ENCODE measurements around the gene RAD51D. TPM values are rescaled to one million over a fixed set of nuclear protein-coding genes. Genes with fewer than 3 reads are reported as not detected.

RAD51D gene
- total RNA-seq, 1 donor from 2014 or later = 4.6 TPM

GRCh38 chr17:35086164-35086563, 33.5 kb downstream of the RAD51D start:
- Histone ChIP-seq H3K27me3 (ENCODE audit: low read depth) (no peaks in the 10 kb centered on the region), H3K9me3 (replicated peaks) (no peaks in the 10 kb centered on the region), H3K27ac (replicated peaks) (no peak overlapping the region), H3K4me3 (no peak overlapping the region), H3K4me1 (peaks cover 37% of the 10 kb centered on the region), H3K36me3 (no peaks in the 10 kb centered on the region)
- intact Hi-C loops (cut with micrococcal nuclease) = no loop called here
- no peak for TF ChIP-seq CTCF (IDR thresholded peaks at IDR 0.05; ENCODE audit: borderline replicate concordance)
- no peak for DNase-seq

- Histone ChIP-seq H3K4me1 (peaks cover 36% of the 10 kb centered on the region), H3K4me3 (no peak overlapping the region), H3K36me3 (no peaks in the 10 kb centered on the region), H3K9me3 (replicated peaks) (no peaks in the 10 kb centered on the region), H3K27ac (replicated peaks) (no peak overlapping the region), H3K27me3 (ENCODE audit: low read depth) (no peaks in the 10 kb centered on the region)
- no peak for TF ChIP-seq CTCF (IDR thresholded peaks at IDR 0.05; ENCODE audit: borderline replicate concordance)
- DNase-seq = no peak
- intact Hi-C loops (cut with micrococcal nuclease) = no loop called here
These were observed 34.7 kb downstream of the RAD51D start for GRCh38 chr17:35084987-35085386.

- no peak for DNase-seq
- H3K4me1 ChIP-seq = peaks cover 20% of the 10 kb centered on the region
- H3K9me3 ChIP-seq (replicated peaks) = no peaks in the 10 kb centered on the region
- no peaks in the 10 kb centered on the region for H3K27me3 ChIP-seq (ENCODE audit: low read depth)
- TF ChIP-seq CTCF (IDR thresholded peaks at IDR 0.05; ENCODE audit: borderline replicate concordance) = no peak
- no peaks in the 10 kb centered on the region for H3K36me3 ChIP-seq
- intact Hi-C loops (cut with micrococcal nuclease) = no loop called here
- H3K27ac ChIP-seq (replicated peaks) = no peak overlapping the region
- no peak overlapping the region for H3K4me3 ChIP-seq
These were observed 36.6 kb downstream of the RAD51D start for GRCh38 chr17:35083071-35083470.

- Histone ChIP-seq H3K36me3 (no peaks in the 10 kb centered on the region), H3K9me3 (replicated peaks) (no peaks in the 10 kb centered on the region), H3K4me3 (no peak overlapping the region), H3K4me1 (peaks cover 12% of the 10 kb centered on the region), H3K27me3 (ENCODE audit: low read depth) (no peaks in the 10 kb centered on the region), H3K27ac (replicated peaks) (no peak overlapping the region)
- intact Hi-C loops (cut with micrococcal nuclease) = no loop called here
- TF ChIP-seq CTCF (IDR thresholded peaks at IDR 0.05; ENCODE audit: borderline replicate concordance) = no peak
- DNase-seq = no peak
These were observed 37.5 kb downstream of the RAD51D start for GRCh38 chr17:35082073-35082657.

GRCh38 chr17:35081638-35082037, 38.0 kb downstream of the RAD51D start:
- H3K9me3 ChIP-seq (replicated peaks) = no peaks in the 10 kb centered on the region
- DNase-seq = no peak
- intact Hi-C loops (cut with micrococcal nuclease) = no loop called here
- H3K4me3 ChIP-seq = no peak overlapping the region
- H3K36me3 ChIP-seq = no peaks in the 10 kb centered on the region
- H3K4me1 ChIP-seq = peaks cover 12% of the 10 kb centered on the region
- no peak overlapping the region for H3K27ac ChIP-seq (replicated peaks)
- no peak for TF ChIP-seq CTCF (IDR thresholded peaks at IDR 0.05; ENCODE audit: borderline replicate concordance)
- no peaks in the 10 kb centered on the region for H3K27me3 ChIP-seq (ENCODE audit: low read depth)

Measured in left ventricle myocardium inferior (tissue), 1 donor.